RWPE2 (cell line): ENCODE measurements around the gene IQSEC2.

Source experiments
- ATAC-seq: fragments of 200-7000 bp; cut with Tn5 transposase; 3 replicates; pipeline ENCODE4 v1.9.1; 2021; ENCODE audit warnings: low read depth
- DNase-seq: peaks from one replicate; pipeline ENCODE4 v3.0.0-alpha.2; 2020; ENCODE audit warnings: low spot score
- H3K27ac ChIP-seq: fragments of 450-650 bp; 2 replicates; pipeline ENCODE4 v1.5.1; 2017; ENCODE audit warnings: mild to moderate bottlenecking; ENCODE audit not compliant: poor library complexity, severe bottlenecking
- H3K27me3 ChIP-seq: fragments of 250-450 bp; sonication (Bioruptor Pico); 2 replicates; pipeline ENCODE4 v1.5.1; 2021; ENCODE audit warnings: mild to moderate bottlenecking, moderate library complexity; ENCODE audit not compliant: insufficient read depth, poor library complexity, severe bottlenecking
- H3K36me3 ChIP-seq: fragments of 250-450 bp; sonication (Bioruptor Pico); 2 replicates; pipeline ENCODE4 v1.5.1; 2020; ENCODE audit warnings: low read depth, mild to moderate bottlenecking, moderate library complexity
- H3K4me1 ChIP-seq: fragments of 250-450 bp; sonication (Bioruptor Pico); 2 replicates; pipeline ENCODE4 v1.5.1; 2021; ENCODE audit warnings: mild to moderate bottlenecking, moderate library complexity; ENCODE audit not compliant: insufficient read depth, poor library complexity, severe bottlenecking
- H3K4me3 ChIP-seq: fragments of 250-450 bp; sonication (Bioruptor Pico); 2 replicates; pipeline ENCODE4 v1.5.1; 2021; ENCODE audit warnings: mild to moderate bottlenecking, moderate library complexity; ENCODE audit not compliant: severe bottlenecking
- H3K9me3 ChIP-seq: fragments of 250-450 bp; sonication (Bioruptor Pico); 2 replicates; pipeline ENCODE4 v1.5.1; 2021; ENCODE audit warnings: mild to moderate bottlenecking, moderate library complexity; ENCODE audit not compliant: severe bottlenecking
- CTCF ChIP-seq: fragments of 450-650 bp; IDR thresholded peaks from one replicate; pipeline ENCODE4 v1.5.1; 2017; ENCODE audit warnings: mild to moderate bottlenecking, moderate library complexity; ENCODE audit not compliant: poor library complexity, severe bottlenecking

Gene IQSEC2

GRCh38 chrX:53224860-53225797, 56.3 kb downstream of the IQSEC2 start, which contains the start of gene KDM5C:
TSS of gene KDM5C (minus strand) at chrX:53225207. CDS start at chrX:53224889, 318 bp downstream.
- Histone ChIP-seq H3K4me3 (peak within 1 kb of the TSS; percentile 69), H3K27me3 (no peaks in the 10 kb centered on the region), H3K9me3 (no peaks in the 10 kb centered on the region), H3K27ac (peak within 1 kb of the TSS; percentile 64), H3K4me1 (peaks cover 13% of the 10 kb centered on the region), H3K36me3 (peaks cover 14% of the 10 kb centered on the region)
- peak; percentile 56 for ATAC-seq
- DNase-seq: peak; percentile 80
- no peak for TF ChIP-seq CTCF

- ATAC-seq: peak; percentile 88
- Histone ChIP-seq H3K9me3 (no peaks in the 10 kb centered on the region), H3K27me3 (no peaks in the 10 kb centered on the region), H3K27ac (peak overlapping the region; percentile 64), H3K36me3 (peaks cover 20% of the 10 kb centered on the region), H3K4me3 (peak overlapping the region; percentile 69), H3K4me1 (peaks cover 13% of the 10 kb centered on the region)
- DNase-seq: no peak
- TF ChIP-seq CTCF: no peak
Measured at GRCh38 chrX:53223955-53224859, 57.2 kb downstream of the IQSEC2 start.

- Histone ChIP-seq H3K4me1 (peaks cover 13% of the 10 kb centered on the region), H3K9me3 (no peaks in the 10 kb centered on the region), H3K4me3 (peak overlapping the region; percentile 69), H3K27me3 (no peaks in the 10 kb centered on the region), H3K36me3 (peaks cover 30% of the 10 kb centered on the region), H3K27ac (no peak overlapping the region)
- TF ChIP-seq CTCF: no peak
- ATAC-seq (no peak), DNase-seq (no peak)
Measured at GRCh38 chrX:53223068-53223693, 58.2 kb downstream of the IQSEC2 start.
